Hematopoietic multipotent progenitor cell (in vitro differentiated cells): ENCODE measurements around the gene DPEP3. TPM values are rescaled to one million over a fixed set of nuclear protein-coding genes. Genes with fewer than 3 reads are reported as not detected.
A peak's percentile ranks its signal among the peaks of the same experiment; 100 is the strongest.
"Not testable (repeated sequence)": the region's sequence is repeated elsewhere in the genome, so short reads cannot be mapped to it uniquely, and the experiment has no call there.

Source experiments
- DNase-seq, 3 donors: peaks; one replicate each; pipeline ENCODE4 v3.0.0-alpha.2; 2011 to 2015; ENCODE audit warnings: low read depth in 2 of 3, low spot score in 2 of 3
- total RNA-seq: library from RNA; depleted of rRNA; stranded (reverse); fragments of >200 nt; gene quantifications from one replicate; pipeline ENCODE4 v1.2.3, GENCODE V29; 2012

The DPEP3 gene
- total RNA-seq, 1 donor = 10.5 TPM

- no peak for DNase-seq
These were observed 34.1 kb downstream of the DPEP3 start for GRCh38 chr16:67946128-67946569.

- DNase-seq = no peak
These were observed 34.8 kb downstream of the DPEP3 start for GRCh38 chr16:67945392-67945933.

- no peak for DNase-seq
These were observed 35.5 kb downstream of the DPEP3 start for GRCh38 chr16:67944690-67945391.

GRCh38 chr16:67943619-67944504, 36.4 kb downstream of the DPEP3 start, which contains the start of gene LCAT:
TSS of gene LCAT (minus strand) at chr16:67944120. CDS start at chr16:67944101, 19 bp downstream.
- DNase-seq = no peak

- no peak for DNase-seq
These were observed 37.1 kb downstream of the DPEP3 start for GRCh38 chr16:67943256-67943618.

GRCh38 chr16:67942510-67943255, 37.6 kb downstream of the DPEP3 start:
- no peak for DNase-seq

- DNase-seq = peak in 2 of 3 donors; percentile 29 to 40
These were observed 38.1 kb downstream of the DPEP3 start for GRCh38 chr16:67942200-67942509.

- DNase-seq = no peak
These were observed 38.7 kb downstream of the DPEP3 start for GRCh38 chr16:67941469-67942199.

GRCh38 chr16:67940446-67941089, 39.7 kb downstream of the DPEP3 start:
- no peak for DNase-seq

GRCh38 chr16:67939507-67940445, 40.5 kb downstream of the DPEP3 start:
- peak in 2 of 3 donors; percentile 63 to 77 for DNase-seq

GRCh38 chr16:67937713-67938112, 42.6 kb downstream of the DPEP3 start:
- DNase-seq = not testable (repeated sequence)

GRCh38 chr16:67936880-67937605, 43.3 kb downstream of the DPEP3 start:
- peak in 2 of 3 donors; percentile 86 to 95 for DNase-seq

- peak in 1 of 3 donors; percentile 55 for DNase-seq
These were observed 44.0 kb downstream of the DPEP3 start, which contains the start of gene PSMB10 for GRCh38 chr16:67936124-67936879. TSS of gene PSMB10 (minus strand) at chr16:67936850. CDS start at chr16:67936749, 101 bp downstream.

GRCh38 chr16:67935402-67936123, 44.7 kb downstream of the DPEP3 start:
- peak; percentile 76 to 95 (median 92) for DNase-seq

GRCh38 chr16:67935101-67935401, 45.2 kb downstream of the DPEP3 start:
- no peak for DNase-seq

GRCh38 chr16:67934306-67935100, 45.8 kb downstream of the DPEP3 start:
- DNase-seq = no peak
